GM13977 (cell line): ENCODE results near the gene PIP4K2B.

Experiments used
- DNase-seq: peaks from one replicate; pipeline ENCODE4 v3.0.0; 2012; ENCODE audit warnings: low spot score
- in situ Hi-C: fragments of 300-500 bp; cut with MboI; formaldehyde crosslinking; loops from one replicate; pipeline ENCODE4 v1.12.0; 2022; ENCODE audit warnings: low sequenced_read_pairs, low pct_unique_long_range_greater_than_20kb, mixed read lengths, inconsistent platforms; ENCODE audit not compliant: unreplicated experiment
- TF ChIP-seq, protein P1 (sequence below): IDR thresholded peaks from 2 replicates; pipeline ENCODE4 v1.5.1; 2012; ENCODE audit warnings: mild to moderate bottlenecking, control low read depth; ENCODE audit not compliant: insufficient read depth; ENCODE audit errors: extremely low read depth, missing control alignments

PIP4K2B gene

DNA sequence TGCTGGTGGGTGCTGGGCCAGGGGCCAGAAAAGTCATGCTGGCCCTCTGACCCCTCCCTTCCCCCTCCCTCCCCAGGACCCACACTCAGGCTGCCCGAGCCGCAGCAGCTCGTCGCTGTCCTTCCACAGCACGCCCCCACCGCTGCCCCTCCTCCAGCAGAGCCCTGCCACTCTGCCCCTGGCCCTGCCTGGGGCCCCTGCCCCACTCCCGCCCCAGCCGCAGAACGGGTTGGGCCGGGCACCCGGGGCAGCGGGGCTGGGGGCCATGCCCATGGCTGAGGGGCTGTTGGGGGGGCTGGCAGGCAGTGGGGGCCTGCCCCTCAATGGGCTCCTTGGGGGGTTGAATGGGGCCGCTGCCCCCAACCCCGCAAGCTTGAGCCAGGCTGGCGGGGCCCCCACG lies 77.6 kb downstream of the PIP4K2B start:
- in situ Hi-C loops = no loop called here
- TF ChIP-seq, protein P1, sequence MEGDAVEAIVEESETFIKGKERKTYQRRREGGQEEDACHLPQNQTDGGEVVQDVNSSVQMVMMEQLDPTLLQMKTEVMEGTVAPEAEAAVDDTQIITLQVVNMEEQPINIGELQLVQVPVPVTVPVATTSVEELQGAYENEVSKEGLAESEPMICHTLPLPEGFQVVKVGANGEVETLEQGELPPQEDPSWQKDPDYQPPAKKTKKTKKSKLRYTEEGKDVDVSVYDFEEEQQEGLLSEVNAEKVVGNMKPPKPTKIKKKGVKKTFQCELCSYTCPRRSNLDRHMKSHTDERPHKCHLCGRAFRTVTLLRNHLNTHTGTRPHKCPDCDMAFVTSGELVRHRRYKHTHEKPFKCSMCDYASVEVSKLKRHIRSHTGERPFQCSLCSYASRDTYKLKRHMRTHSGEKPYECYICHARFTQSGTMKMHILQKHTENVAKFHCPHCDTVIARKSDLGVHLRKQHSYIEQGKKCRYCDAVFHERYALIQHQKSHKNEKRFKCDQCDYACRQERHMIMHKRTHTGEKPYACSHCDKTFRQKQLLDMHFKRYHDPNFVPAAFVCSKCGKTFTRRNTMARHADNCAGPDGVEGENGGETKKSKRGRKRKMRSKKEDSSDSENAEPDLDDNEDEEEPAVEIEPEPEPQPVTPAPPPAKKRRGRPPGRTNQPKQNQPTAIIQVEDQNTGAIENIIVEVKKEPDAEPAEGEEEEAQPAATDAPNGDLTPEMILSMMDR = no peak
- DNase-seq = no peak

- in situ Hi-C loops = no loop called here
- TF ChIP-seq, protein P1 = no peak
- no peak for DNase-seq
Measured at GRCh38 chr17:38720941-38721340, 78.4 kb downstream of the PIP4K2B start.

DNA sequence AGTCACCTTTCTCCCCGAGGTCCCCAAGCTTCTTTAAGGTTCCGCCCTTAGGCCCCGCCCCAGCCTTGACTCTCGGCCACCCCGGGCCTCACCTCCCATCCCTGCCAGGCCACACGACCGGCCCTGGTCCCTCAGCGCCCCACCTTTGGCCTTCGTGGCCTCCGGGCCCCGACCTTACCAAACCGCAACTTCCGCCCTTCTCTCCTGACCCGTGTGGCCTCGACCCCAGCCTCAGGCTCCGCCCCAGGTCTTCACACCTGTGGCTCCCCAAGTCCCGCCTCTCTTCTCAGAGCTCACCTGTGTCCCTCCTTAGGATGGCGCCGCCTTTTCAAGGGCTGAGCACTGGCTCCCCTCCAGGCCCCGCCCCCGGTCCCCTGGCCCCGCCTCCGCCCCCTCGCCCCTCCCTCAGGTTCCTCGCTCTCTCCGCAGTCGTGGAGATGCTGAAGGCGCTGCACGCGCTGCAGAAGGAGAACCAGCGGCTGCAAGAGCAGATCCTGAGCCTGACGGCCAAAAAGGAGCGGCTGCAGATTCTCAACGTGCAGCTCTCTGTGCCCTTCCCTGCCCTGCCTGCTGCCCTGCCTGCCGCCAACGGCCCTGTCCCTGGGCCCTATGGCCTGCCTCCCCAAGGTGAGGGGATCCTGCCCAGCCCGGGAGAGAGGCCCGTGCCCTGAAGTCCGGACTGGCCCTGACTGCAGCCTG lies 79.3 kb downstream of the PIP4K2B start:
- no peak for DNase-seq
- TF ChIP-seq, protein P1 = no peak
- in situ Hi-C loops = no loop called here

GRCh38 chr17:38719289-38719942 lies 79.9 kb downstream of the PIP4K2B start:
- no peak for DNase-seq
- TF ChIP-seq, protein P1 = no peak
- in situ Hi-C loops = no loop called here

DNA sequence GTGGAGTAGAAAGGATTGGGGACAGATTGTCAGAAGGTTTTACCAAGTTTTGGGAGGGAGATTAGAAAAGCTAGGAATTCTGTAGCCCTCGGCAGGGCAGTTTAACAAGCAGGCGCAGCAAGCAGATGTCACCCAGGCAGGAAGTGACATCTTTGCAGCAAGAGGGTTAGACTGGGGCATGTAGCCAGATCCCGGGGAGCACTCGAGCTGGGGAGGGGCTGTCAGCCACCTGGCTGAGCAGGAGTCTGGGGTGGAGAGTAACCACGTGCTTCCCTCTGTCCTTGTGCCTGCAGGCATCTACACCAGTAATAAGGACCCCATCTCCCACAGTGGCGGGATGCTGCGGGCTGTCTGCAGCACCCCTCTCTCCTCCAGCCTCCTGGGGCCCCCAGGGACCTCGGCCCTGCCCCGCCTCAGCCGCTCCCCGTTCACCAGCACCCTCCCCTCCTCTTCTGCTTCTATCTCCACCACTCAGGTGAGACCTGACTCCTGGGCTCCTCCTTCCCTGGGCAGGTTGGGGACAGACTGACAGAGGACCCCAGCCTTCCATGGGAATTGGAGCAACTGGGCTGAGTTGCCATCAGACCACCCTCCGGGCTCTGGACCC lies 82.1 kb downstream of the PIP4K2B start:
- DNase-seq = no peak
- TF ChIP-seq, protein P1 = no peak
- in situ Hi-C loops = no loop called here

GRCh38 chr17:38716368-38717005 lies 82.9 kb downstream of the PIP4K2B start:
- in situ Hi-C loops = no loop called here
- no peak for DNase-seq
- TF ChIP-seq, protein P1 = no peak
